Measurements from ENCODE around the gene BFAR. TPM values are rescaled to one million over a fixed set of nuclear protein-coding genes. Genes with fewer than 3 reads are reported as not detected.
"Not testable (repeated sequence)": the region's sequence is repeated elsewhere in the genome, so short reads cannot be mapped to it uniquely, and the experiment has no call there.

The BFAR gene
- total RNA-seq, 1 donor from 2014 or later: 74.5 TPM

DNA sequence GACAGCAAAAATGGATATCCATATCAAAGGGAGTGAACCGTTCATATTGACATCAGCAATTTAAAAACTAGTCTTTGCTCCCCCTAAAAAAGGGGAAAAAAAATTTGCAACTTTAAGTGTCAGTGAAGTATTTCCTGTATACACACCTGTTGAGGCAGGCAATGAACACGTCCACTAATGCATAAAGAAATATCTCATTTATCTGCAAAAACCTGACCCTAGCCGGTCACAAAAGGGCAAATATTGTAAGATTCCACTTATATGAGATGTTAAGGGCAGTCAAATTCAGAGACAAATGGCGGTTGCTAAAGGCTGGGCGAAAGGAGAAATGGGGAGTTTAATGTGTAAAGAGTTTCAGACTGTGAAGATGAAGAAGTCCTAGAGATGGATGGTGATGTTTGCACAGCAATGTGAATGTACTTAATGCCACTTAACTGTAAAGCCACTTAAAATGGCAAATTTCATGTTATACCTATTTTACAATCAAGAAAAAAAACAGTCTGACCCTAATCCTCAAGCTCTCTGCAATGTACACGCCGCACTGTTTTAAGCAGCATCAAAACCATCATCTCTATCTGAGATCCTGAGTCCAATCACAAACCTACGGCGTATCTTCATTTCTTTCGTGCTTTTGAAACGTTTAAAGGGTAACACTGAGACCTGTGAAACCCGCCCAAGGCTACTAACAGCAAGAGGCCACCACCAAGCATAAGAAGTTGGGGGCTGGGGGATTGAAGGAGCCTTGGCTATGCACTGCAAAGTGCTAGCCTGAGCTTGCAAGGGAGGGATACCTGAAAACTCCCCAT lies 3.7 kb upstream of the BFAR start:
- H3K27ac Mint-ChIP-seq (ENCODE audit: unreplicated experiment): peak overlapping the region; percentile 88
- peak overlapping the region; percentile 86 for H3K4me3 Mint-ChIP-seq
- no peak for DNase-seq (ENCODE audit: low read depth, low spot score)
- TF ChIP-seq, protein P1, sequence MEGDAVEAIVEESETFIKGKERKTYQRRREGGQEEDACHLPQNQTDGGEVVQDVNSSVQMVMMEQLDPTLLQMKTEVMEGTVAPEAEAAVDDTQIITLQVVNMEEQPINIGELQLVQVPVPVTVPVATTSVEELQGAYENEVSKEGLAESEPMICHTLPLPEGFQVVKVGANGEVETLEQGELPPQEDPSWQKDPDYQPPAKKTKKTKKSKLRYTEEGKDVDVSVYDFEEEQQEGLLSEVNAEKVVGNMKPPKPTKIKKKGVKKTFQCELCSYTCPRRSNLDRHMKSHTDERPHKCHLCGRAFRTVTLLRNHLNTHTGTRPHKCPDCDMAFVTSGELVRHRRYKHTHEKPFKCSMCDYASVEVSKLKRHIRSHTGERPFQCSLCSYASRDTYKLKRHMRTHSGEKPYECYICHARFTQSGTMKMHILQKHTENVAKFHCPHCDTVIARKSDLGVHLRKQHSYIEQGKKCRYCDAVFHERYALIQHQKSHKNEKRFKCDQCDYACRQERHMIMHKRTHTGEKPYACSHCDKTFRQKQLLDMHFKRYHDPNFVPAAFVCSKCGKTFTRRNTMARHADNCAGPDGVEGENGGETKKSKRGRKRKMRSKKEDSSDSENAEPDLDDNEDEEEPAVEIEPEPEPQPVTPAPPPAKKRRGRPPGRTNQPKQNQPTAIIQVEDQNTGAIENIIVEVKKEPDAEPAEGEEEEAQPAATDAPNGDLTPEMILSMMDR (conservative IDR thresholded peaks at IDR 0.05): no peak
- no peaks in the 10 kb centered on the region for H3K9me3 Mint-ChIP-seq
- H3K4me1 Mint-ChIP-seq: peaks cover 27% of the 10 kb centered on the region
- H3K36me3 Mint-ChIP-seq (ENCODE audit: low read depth): peaks cover 3% of the 10 kb centered on the region
- H3K27me3 Mint-ChIP-seq (ENCODE audit: low read depth): no peaks in the 10 kb centered on the region

DNA sequence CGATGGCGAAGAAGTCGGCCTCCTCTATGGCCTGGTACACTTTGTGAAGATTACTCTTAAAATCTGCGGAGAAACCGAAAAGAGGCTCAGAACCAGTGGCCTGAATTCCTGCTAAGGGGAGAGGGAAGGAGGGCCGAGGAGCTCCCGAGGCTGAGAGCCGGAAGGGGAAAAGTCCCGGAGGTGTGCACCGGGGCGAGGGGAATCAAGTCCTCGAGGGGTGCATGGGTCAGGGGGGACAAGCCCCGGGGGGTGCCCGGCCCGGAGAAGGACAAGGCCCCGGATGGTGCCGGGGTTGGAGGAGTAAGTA lies 3.2 kb upstream of the BFAR start:
- Mint-ChIP-seq H3K9me3 (no peaks in the 10 kb centered on the region), H3K27me3 (ENCODE audit: low read depth) (no peaks in the 10 kb centered on the region), H3K4me1 (peaks cover 32% of the 10 kb centered on the region), H3K27ac (ENCODE audit: unreplicated experiment) (peak overlapping the region; percentile 88), H3K4me3 (peak overlapping the region; percentile 86), H3K36me3 (ENCODE audit: low read depth) (peaks cover 3% of the 10 kb centered on the region)
- TF ChIP-seq, protein P1 (conservative IDR thresholded peaks at IDR 0.05): no peak
- no peak for DNase-seq (ENCODE audit: low read depth, low spot score)

DNA sequence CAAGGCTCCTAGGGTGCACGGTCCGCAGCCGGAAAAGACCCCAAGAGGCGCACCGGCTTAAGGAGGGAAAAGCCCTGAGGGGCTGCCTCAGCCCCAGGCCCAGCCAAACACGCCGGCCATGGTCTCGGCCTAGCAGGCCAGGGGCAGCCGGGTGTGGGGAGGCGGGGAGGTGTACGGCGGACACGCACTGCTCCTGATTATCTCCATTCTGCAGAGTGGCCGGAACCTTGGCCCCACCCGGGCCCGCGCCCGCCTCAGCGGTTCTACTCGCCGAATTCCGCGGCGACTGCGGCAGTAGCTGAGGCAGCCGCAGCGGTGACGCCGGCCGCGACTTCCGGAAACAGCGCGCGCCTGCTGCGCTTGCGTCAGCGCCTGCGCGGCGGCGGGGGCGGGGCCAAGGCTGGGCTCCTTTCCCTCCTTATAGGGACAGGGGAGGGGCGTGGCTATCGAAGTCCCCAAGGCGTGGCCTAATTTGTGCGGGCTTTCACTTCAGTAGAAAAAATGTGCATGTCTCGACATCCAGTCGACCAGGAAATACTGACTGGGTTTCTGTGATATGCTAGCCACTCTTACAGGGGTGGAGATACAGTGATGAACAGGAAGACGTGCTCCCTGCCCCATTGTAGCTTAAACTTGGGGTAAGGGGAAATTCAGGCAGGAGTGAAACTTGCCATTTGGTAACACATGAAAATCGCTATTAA lies 2.7 kb upstream of the BFAR start, which contains the start of gene PARN:
Gene PARN, minus strand, starts transcription at position 342 of the 701 bp plus-strand sequence. Its CDS starts 135 bp downstream, at position 207.
- Mint-ChIP-seq H3K27me3 (ENCODE audit: low read depth) (no peaks in the 10 kb centered on the region), H3K4me1 (peaks cover 36% of the 10 kb centered on the region), H3K9me3 (no peaks in the 10 kb centered on the region), H3K4me3 (peak within 1 kb of the TSS; percentile 86), H3K36me3 (ENCODE audit: low read depth) (peaks cover 3% of the 10 kb centered on the region), H3K27ac (ENCODE audit: unreplicated experiment) (peak within 1 kb of the TSS; percentile 88)
- TF ChIP-seq, protein P1 (conservative IDR thresholded peaks at IDR 0.05): no peak
- DNase-seq (ENCODE audit: low read depth, low spot score): peak; percentile 95

DNA sequence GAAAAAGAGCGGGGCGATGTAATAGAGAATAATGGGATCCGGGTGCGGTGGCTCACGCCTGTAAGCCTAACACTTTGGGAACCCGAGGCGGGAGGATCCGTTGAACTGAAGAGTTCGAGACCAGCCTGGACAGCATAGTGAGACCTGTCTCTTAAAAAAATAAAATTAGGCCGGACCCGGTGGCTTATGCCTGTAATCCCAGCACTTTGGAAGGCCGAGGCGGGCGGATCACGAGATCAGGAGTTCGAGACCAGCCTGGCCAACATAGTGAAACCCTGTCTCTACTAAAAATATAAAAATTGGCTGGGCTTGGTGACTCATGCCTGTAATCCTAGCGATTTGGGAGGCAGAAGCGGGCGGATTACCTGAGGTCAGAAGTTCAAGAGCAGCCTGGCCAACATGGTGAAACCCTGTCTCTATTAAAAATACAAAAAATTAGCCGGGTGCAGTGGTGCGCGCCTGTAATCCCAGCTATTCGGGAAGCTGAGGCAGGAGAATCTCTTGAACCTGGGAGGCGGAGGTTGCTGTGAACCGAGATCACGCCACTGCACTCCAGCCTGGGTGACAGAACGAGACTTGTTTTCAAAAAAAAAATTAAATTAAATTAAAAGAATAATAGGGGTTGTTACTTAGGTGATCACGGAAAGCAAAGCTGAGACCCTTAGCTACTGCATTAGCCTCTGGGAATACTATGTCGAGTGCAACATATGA lies 2.0 kb upstream of the BFAR start:
- peak overlapping the region; percentile 79 for H3K27ac Mint-ChIP-seq (ENCODE audit: unreplicated experiment)
- H3K36me3 Mint-ChIP-seq (ENCODE audit: low read depth); H3K27me3 Mint-ChIP-seq (ENCODE audit: low read depth); H3K9me3 Mint-ChIP-seq; DNase-seq (ENCODE audit: low read depth, low spot score): not testable (repeated sequence)
- peak overlapping the region; percentile 100 for H3K4me3 Mint-ChIP-seq
- peaks cover 37% of the 10 kb centered on the region for H3K4me1 Mint-ChIP-seq

DNA sequence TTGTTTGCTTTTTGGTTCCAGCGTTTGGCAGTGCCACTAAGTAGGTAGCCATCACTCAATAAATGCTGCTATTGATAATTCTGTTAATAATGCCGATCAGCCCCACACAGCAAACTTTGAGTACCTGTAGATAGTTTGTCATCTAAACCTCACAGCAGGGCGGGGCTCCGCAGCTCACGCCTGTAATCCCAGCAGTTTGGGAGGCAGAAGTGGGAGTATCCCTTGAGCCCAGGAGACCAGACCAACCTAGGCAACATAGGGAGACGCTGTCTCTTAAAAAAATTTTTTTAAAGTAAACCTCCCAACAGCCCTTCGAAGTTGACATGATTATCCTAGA lies 1.6 kb downstream of the BFAR start:
- H3K36me3 Mint-ChIP-seq (ENCODE audit: low read depth): no peaks in the 10 kb centered on the region
- no peak for DNase-seq (ENCODE audit: low read depth, low spot score)
- no peaks in the 10 kb centered on the region for H3K27me3 Mint-ChIP-seq (ENCODE audit: low read depth)
- peak overlapping the region; percentile 94 for H3K27ac Mint-ChIP-seq (ENCODE audit: unreplicated experiment)
- peaks cover 46% of the 10 kb centered on the region for H3K4me1 Mint-ChIP-seq
- TF ChIP-seq, protein P1 (conservative IDR thresholded peaks at IDR 0.05): no peak
- peak overlapping the region; percentile 100 for H3K4me3 Mint-ChIP-seq
- no peaks in the 10 kb centered on the region for H3K9me3 Mint-ChIP-seq

Data from neural crest cell (in vitro differentiated cells).